RWPE1 (cell line): Measurements from ENCODE around the gene ROBO3.

Source experiments
- CTCF ChIA-PET: fragments of 350-600 bp; sonication (Branson Sonifier 250); formaldehyde crosslinking; extraction: SDS; loops from one replicate; lab custom pipeline; 2021; lab: Yijun Ruan, JAX
- POLR2A ChIA-PET: fragments of 400-600 bp; formaldehyde crosslinking; extraction: SDS; loops from one replicate; lab custom pipeline; 2020; ENCODE audit warnings: antibody characterized with exemption; ENCODE audit not compliant: low non-redundant PET; lab: Yijun Ruan, JAX
- DNase-seq: peaks from one replicate; pipeline ENCODE4 v3.0.0; 2012; ENCODE audit warnings: low spot score
- H3K27ac ChIP-seq: fragments of 450-650 bp; 2 replicates; pipeline ENCODE4 v1.5.1; 2017
- TF ChIP-seq, protein P1 (sequence below): fragments of 450-650 bp; conservative IDR thresholded peaks from 2 replicates; pipeline ENCODE4 v1.5.1; 2017; ENCODE audit warnings: low read depth, mild to moderate bottlenecking

Gene ROBO3

DNA sequence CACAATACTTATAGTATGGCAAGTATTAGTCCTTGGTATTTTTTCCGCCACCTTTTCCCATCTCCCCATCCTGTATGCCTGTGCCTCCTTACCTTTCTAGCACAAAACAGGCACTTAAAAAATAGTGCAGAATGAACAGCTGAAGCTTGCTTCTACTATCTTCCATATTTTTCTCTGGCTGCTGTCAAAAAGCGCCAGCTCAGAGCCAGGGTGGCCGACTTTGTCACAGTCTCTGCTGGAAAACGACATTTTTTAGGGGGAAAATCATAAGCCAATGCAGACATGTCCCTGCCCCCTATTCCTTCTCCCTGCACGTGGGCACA lies 26.5 kb upstream of the ROBO3 start:
- TF ChIP-seq, protein P1, sequence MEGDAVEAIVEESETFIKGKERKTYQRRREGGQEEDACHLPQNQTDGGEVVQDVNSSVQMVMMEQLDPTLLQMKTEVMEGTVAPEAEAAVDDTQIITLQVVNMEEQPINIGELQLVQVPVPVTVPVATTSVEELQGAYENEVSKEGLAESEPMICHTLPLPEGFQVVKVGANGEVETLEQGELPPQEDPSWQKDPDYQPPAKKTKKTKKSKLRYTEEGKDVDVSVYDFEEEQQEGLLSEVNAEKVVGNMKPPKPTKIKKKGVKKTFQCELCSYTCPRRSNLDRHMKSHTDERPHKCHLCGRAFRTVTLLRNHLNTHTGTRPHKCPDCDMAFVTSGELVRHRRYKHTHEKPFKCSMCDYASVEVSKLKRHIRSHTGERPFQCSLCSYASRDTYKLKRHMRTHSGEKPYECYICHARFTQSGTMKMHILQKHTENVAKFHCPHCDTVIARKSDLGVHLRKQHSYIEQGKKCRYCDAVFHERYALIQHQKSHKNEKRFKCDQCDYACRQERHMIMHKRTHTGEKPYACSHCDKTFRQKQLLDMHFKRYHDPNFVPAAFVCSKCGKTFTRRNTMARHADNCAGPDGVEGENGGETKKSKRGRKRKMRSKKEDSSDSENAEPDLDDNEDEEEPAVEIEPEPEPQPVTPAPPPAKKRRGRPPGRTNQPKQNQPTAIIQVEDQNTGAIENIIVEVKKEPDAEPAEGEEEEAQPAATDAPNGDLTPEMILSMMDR: no peak
- no peak for DNase-seq
- no peak overlapping the region for H3K27ac ChIP-seq
- POLR2A ChIA-PET: no interaction called here
- CTCF ChIA-PET: interaction anchor here (0.7 to 3.1 kb wide), 3 partner anchors 37 to 1873 kb away, joined by 3 to 14 read pairs (median 3); no protein-coding TSS in a partner anchor

DNA sequence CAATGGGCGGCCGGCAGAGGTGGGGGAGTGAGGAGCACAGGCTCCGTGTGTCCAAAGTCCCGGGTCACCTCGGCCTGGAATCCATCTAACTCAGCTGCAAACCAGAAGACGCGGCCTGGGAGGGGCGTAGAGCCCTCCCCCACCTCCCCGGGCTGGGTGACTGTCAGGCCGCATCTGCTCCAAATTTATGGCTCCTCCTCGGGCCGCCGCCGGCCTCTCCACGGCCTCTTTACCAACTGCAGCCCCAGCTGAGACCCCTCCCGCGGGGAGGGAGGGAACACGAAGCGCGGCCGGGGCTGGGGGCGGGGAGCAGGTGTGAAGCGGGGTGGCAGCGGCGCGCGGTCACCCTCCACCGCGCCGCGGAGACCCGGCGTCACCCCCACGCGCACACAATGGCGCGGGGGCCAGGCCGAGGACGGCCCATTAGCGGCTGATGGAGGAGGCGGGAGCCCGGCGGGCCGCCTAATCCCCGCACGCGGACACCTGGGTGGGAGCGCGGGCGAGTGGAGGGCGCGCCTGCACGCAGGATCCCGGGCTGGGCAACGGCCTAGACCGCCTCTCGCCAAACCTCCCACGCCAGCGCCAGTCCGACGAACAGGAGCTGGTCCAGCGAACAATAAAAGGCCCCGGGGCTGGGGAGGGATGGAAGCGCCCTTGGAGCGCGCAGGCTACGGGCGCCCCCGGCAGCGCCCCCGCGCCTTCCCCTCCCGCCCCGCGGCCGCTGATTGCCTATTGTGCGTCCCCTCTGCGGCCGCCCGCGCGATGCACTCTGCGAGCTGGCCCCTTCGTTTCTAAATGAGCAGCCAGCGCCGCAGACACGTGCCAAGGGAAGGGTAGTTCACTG lies 25.9 kb upstream of the ROBO3 start:
- ChIA-PET POLR2A (no interaction called here), CTCF (interaction anchor here (0.7 to 1.3 kb wide), 4 partner anchors 26 to 1874 kb away, joined by 3 to 4 read pairs (median 3); partner anchors contain the start of genes MSANTD2 and ROBO3)
- DNase-seq: no peak
- no peak overlapping the region for H3K27ac ChIP-seq
- TF ChIP-seq, protein P1: no peak

DNA sequence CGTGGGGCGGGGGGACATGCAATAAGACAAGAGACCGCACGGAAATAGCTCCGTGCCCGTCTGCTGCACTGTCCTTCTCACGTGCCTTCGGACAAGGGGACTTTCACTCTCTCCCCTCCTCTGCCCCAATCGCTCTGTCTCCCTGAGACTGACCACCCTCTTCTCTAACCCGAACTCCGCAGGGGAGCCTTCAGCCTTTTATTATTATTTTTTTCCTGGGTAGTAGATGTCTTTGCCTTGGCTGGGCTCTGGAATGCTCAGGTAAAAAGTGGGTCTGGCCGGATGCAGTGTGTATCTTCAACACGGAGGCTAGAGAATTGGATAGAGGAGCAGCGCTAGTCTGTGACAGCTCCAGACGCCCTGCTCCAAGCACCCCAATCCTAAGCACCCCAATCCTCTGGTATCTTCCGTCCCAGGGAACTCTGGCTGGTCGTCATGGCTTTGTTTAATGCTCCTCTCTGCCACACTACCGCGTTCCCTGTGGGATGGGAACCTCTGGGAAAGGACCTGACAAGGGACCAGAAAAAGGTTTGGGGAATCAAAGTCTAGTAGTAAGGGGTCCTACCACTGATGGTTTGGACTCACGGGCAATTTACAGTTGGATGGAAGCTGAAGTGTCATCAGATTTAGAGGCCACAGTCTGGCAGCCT lies 25.1 kb upstream of the ROBO3 start:
- no peak overlapping the region for H3K27ac ChIP-seq
- CTCF ChIA-PET: interaction anchor here (0.9 to 1.3 kb wide), 2 partner anchors 25 to 41 kb away, joined by 3 to 4 read pairs; partner anchors contain the start of genes MSANTD2 and ROBO3
- TF ChIP-seq, protein P1: no peak
- POLR2A ChIA-PET: no interaction called here
- no peak for DNase-seq

DNA sequence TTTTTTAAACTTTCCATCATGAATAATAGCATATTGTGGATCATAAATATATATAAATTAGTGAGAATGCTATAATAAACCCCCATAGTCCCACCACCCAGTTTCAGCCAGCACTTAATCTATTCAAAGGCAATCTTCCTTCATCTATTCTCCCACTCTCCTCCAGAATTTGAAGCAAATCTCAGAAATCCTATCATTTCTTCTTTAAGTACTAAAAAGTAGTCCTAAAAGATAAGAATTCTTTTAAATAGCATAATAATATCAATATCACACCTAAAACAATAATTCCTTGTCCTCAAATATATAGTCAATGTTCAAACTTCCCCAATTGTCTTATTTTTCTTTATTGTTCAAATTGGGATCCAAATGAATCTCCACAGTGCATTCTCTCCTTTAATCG lies 24.6 kb upstream of the ROBO3 start:
- H3K27ac ChIP-seq: no peak overlapping the region
- ChIA-PET CTCF (no interaction called here), POLR2A (no interaction called here)
- DNase-seq: no peak
- TF ChIP-seq, protein P1: no peak

DNA sequence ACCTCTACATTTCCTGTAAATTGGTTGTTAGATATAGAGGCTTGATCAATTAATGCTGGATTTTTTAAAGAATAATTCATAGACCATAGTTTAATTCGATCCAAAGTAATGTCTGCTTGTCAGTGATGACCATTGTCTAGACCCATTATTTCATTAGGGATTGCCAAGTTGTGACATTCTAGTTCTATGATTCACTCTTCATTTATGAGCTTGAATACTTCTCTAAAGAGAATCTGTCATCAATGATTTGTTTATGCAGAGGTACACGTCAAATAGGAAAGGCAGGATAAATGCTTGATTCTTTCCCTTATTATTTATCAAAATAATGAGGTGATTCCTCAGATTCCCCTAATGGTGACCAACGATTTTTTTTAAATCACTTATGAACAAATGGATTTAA lies 24.0 kb upstream of the ROBO3 start:
- POLR2A ChIA-PET: no interaction called here
- DNase-seq: peak; percentile 42
- H3K27ac ChIP-seq: no peak overlapping the region
- CTCF ChIA-PET: interaction anchor here (1.1 kb wide), 1 partner anchor 25 kb away, joined by 3 read pairs; no protein-coding TSS in a partner anchor
- TF ChIP-seq, protein P1: no peak

DNA sequence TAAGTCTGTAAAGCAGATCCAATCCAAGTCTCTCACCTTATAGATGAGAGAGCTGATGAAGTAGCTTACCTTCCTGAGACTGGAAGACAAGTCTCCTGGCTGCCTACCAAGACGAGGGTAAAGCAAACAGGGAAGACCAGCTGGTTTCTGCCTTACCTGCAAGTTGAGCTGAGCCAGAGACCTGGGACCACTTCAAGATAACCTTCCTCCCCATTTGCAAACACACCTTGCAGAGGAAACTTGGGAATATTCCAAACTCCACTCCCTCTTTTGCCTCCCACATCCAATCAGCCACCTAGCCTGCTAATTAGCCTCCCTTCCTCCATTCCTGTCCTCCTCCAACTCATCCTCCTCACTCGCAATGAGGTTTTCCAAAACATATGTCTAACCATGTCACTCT lies 23.4 kb upstream of the ROBO3 start:
- CTCF ChIA-PET: interaction anchor here (1.1 kb wide), 1 partner anchor 24 kb away, joined by 3 read pairs; no protein-coding TSS in a partner anchor
- DNase-seq: no peak
- TF ChIP-seq, protein P1: no peak
- POLR2A ChIA-PET: no interaction called here
- H3K27ac ChIP-seq: no peak overlapping the region
